Measurements from ENCODE around the gene SEC24C.
"Not testable (repeated sequence)": the region's sequence is repeated elsewhere in the genome, so short reads cannot be mapped to it uniquely, and the experiment has no call there.

Gene SEC24C

DNA sequence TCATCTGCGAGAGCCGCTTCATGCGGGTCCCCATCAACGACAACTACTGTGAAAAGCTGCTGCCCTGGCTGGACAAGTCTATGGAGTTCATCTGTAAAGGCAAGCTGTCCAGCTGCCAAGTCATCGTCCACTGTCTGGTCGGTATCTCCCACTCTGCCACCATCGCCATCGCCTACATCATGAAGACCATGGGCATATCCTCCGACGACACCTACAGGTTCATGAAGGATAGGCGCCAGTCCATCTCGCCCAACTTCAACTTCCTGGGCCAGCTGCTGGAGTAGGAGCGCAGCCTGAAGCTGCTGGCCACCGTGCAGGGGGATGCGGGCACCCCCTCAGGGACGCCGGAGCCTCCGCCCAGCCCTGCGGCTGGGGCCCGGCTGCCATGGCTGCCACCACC lies 11.7 kb upstream of the SEC24C start:
- DNase-seq (ENCODE audit: low read depth, low spot score): no peak

DNA sequence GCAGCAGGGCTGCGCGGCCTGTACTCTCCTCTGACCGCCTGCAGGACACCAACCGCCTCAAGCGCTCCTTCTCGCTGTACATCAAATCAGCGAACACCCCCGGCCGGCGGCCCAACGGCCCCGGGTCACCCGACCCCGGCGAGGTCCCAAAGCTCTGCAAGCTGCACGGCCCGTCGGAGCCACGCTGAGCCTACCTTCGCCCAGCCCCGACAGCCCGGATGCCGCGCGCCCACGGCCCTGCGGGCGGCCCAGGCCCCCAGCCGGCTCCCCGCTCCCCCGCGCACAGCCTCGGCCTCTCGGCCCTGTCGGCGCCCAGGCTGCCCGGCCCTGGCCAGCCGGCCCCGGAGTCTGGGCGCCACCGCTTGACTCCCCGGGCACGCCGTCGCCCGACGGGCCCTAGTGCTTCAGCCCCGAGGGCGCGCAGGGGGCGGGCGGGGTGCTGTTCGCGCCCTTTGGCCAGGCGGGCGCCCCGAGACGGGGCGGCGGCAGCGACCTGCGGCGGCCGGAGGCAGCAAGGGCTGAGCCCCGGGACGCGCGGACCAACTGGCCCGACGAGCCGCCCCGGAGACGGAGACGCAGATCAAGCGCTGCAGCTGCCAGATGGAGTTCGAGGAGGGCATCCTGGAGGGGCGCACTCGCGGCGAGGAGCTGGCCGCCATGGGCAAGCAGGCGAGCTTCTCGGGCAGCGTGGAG lies 11.1 kb upstream of the SEC24C start:
- no peak for DNase-seq (ENCODE audit: low read depth, low spot score)

DNA sequence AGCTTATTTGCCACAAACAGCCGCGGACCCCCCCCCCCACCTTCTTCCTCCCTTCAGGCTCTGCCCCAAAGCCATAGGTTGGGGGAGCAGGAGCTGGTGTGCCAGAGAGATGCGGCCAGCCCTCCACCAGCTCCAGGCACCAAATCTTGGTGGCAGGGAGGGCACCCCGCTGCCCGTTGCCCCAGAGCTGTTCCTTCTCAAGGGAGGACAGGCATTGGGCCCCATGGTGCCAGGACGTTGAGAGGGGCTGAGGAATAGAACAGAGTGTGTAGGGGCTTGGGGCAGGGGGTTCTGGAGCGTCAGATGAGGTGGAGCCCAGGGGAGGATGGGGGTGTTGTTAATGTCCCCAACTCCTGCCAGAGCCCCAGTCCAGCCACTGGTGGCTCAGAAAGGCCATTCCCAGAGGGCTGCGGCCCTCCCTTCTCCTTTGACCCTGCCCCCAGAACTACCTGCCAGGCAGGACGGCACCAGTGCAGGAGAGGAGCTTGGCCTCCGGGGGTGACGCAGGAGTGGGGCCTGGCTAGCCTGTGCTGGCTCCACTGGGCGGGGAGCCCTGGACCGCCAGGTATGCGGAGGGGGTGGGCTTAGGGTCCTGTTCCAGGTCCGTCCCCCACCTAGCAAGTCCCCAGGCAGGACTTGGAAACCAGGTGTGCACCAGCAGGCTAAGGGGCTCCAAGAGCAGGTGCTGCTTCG lies 10.0 kb upstream of the SEC24C start:
- DNase-seq (ENCODE audit: low read depth, low spot score): no peak

DNA sequence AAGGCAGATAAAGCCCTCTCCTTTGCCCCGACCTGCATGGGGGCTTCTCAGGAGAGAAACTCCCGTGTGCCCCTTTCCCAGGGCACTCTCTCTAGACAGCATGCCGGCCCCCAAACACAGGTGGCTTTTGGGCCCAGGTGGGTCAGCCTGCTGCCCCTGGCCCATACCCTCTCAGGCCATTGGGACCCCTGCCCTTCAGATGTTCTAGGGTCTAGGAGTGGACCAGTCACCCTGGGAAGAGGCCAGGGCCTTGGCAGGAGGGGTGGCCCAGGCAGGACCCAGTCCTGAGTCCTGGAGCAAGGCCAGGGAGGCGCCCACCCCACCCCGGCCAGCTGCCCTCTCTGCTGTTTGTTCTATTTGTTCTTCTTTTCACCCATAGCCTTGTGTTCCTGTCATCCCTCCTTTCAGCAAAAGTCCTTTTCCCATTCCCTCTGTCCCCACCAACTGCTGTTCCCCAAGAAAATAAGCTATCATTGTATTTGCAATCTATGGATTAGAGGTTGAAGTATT lies 9.3 kb upstream of the SEC24C start:
- DNase-seq (ENCODE audit: low read depth, low spot score): no peak

DNA sequence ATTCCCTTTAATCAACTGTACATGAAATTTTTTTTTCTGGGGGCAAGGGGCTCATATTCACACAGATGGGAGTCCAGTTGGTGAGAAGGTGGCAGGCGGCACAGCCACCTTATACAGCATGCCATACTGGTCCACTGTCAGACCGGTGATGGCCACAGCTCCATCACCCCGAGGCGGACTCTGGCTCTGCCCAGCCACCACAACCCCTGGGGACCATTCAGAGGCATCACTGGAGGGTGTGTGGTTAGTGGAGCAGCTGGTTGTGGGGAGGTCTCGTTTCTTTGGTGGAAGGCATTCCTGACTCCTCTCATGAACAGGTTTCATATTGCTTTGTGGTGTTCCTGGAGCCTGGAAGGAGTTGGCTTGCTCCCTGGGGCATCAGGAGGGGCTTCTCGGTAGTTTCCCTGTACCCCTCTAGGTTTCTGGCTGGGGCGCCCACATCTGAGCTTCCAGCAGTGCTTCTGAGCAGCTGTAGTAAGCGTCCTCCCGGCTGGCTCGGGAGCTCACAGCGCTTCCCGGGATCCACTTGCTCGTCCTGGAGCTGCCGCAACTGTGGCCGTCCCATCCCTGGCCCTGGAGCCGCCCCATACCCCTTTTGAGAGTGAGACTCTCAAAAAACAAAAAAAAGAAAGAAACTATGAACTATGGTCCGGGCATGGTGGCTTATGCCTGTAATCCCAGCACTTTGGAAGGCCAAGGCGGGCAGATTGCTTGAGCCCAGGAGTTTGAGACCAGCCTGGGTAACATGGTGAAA lies 3.5 kb upstream of the SEC24C start:
- DNase-seq (ENCODE audit: low read depth, low spot score): not testable (repeated sequence)

DNA sequence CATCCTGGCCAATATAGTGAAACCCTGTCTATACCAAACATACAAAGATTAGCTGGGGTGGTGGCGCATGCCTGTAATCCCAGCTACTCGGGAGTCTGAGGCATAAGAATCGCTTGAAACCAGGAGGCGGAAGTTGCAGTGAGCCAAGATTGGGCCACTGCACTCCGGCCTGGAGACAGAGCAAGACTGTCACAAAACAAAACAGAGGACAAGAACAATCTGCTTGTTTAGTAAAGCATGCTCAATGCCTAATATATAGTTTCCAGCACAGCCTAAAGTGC lies 1.8 kb upstream of the SEC24C start:
- DNase-seq (ENCODE audit: low read depth, low spot score): no peak

DNA sequence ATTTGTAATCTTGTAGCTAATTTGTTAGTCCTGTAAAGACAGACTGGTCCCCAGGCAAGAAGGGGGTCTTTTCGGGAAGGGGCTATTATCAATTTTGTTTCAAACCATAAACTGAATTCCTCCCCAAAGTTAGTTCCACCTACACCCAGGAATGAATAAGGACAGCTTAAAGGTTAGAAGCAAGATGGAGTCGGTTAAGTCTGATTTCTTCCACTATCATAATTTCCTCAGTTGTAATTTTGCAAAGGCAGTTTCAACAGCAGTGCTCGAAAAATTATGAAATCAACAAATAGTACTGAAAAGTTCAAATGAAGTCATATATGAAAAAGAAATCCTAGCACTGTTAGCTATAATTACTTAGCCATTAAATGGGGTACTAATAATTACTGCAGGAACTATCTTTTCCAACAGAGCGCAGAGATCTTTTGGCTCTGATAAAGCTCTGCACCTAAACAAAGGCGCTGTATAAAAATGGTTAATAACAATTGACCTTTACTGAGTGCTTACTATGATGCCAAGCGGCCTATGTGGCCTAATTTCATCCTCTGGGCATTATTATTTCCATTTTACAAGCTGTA lies 756 bp upstream of the SEC24C start:
- no peak for DNase-seq (ENCODE audit: low read depth, low spot score)

DNA sequence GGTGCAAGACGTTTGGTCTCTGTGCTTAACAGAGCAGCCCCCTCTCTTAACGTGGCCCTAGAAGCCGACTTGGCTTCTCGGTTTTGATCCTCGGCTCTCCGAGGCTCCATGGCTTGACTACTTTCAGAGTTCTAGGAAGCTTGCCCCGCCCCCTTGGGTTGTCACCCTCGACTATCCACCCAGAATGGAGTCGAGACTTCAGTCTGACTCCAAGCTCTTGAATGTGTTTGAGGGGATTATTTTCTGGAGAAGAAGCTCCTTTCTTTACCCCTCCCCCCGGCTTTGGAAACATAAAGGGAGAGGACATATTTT lies 448 bp downstream of the SEC24C start:
- DNase-seq (ENCODE audit: low read depth, low spot score): peak; percentile 79

DNA sequence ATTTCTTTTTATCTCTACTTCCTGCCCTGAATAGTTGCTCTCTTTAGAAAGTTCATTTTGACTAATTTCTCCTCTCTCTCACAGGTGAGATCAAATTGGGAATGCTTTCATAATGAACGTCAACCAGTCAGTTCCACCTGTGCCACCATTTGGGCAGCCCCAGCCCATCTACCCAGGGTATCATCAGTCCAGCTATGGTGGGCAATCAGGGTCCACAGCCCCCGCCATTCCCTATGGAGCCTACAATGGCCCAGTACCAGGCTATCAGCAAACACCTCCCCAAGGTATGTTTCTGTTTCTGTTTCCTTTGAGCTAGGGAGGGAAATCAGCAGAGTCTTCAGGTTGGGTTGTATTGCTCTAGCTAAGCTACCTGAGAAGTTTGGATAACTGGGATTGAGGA lies 2.5 kb downstream of the SEC24C start:
- DNase-seq (ENCODE audit: low read depth, low spot score): no peak

DNA sequence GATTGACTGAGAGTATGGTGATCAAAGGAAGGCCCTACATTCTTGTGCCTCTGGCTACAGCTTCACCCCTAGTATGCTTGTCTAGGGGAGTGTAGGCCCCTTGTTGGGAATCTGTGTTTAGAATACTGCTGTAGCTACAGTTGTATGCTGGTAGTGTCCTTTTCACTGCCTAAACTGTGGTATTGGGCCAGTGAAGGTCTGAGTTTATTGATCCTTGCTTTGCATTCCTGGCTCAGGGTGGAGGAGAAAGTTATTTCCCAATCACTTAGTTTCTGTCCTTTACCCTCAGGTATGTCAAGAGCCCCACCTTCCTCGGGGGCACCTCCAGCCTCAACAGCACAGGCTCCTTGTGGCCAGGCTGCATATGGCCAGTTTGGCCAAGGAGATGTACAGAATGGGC lies 6.6 kb downstream of the SEC24C start:
- no peak for DNase-seq (ENCODE audit: low read depth, low spot score)

DNA sequence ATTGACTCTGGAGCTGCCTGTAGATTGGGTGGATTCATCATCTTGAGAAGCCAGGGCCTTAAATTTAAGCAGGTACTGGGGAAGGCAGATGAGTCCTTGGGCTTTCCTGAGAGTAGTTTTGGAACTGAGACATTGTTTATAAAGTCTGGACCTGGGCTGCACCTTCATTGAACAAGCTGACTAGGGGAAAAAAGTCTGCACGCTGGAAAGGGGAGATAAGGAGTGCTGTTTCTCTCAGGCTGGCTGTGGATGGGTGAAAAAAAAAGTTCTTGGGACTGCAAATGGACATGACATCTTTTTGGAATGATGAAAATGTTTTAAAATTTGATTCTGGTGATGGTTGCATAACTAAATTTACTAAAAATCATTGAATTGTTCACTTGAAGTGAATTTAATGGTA lies 12.0 kb downstream of the SEC24C start:
- DNase-seq (ENCODE audit: low read depth, low spot score): no peak

DNA sequence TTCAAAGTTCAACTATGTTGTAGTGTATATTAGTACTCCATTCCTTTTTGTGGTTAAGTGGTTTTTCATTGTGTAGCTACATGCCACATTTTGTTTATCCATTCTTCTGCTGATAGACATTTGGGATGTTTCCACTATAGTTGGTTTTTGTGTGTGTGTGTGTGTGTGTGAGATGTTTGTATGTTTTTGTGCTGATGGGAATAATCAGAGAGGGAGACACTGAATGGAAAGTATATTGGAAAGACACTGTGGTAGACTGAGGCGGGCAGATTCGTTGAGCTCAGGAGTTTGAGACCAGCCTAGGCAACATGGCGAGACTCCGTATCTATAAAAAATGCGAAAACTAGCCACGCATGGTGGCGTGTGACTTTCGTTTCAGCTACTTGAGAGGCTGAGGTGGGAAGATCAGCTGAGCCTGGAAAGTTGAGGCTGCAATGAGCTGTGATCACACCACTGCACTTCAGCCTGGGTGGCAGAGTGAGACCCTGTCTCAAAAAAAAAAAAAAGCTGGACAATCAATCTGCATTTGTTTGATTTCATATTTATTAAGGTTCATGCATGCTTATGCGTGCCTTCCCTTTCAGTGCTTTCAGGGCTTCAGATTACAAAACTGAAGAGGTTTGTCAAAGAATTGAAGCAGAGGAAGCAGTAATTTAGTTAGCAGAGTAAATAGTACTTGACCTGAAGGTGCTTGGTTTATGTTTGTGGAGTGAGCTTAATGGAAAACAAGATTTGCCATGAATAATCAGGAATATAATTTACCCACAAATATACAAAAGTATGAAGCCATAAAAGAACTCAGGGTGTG lies 14.7 kb downstream of the SEC24C start:
- no peak for DNase-seq (ENCODE audit: low read depth, low spot score)

DNA sequence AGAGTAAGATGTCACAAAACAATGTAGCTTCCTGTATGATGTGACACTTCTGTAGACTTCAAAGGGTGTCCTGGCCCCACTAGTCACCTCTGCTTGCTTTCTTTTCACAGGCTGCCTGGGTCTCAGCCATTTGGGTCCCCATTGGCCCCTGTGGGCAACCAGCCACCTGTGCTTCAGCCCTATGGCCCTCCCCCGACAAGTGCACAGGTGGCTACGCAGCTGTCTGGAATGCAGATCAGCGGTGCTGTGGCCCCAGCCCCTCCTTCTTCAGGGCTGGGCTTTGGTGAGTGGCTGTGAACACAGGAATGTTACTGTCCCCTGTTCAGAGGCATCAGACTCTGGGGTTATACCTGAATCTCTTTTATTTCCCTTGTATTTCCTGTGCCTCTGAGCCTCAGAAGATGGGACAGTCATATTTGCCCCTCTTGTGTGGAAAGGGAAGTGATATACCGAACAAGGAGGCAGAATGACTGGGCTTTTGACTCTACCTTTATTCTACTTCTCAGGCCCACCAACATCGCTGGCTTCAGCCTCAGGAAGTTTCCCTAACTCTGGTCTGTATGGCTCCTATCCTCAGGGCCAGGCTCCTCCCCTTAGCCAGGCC lies 15.4 kb downstream of the SEC24C start:
- no peak for DNase-seq (ENCODE audit: low read depth, low spot score)

DNA sequence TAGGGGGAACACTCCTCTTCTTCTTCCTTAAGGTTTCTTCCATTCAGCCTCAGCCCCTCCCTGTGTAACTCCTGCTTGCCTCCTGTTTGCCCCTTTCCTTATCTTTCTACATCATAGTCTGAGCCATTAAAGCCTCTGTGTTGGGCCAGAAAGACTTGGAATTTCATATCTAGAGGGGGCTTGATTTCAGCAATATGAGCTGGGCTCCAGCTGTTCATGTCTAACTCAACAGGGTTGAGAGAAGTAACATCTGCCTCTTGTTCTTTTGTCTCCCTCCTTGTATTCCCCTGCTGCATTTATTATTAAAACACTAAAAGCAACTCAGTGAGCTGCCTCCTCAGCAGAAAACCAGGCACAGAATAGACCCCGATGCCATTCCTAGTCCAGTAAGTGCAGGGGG lies 17.6 kb downstream of the SEC24C start:
- DNase-seq (ENCODE audit: low read depth, low spot score): no peak

DNA sequence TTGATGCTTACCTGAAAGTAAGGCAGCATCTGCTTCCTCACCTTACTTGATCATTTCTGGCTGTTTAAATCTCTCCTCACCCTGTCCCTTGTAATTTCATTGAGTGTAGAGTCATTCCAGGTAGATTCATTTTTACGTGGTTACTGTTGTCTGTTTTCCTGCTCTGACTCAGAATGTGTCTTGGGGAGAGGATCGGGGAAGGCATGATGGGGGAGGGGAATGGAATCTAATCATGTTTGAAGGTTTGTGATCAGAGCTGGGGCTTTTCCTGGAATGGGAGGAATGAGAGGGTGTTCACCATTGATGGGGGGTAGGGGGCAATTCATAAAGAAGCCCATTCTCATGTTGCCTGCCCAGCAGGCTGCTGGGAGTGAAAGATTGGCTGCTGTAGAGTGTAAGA lies 18.7 kb downstream of the SEC24C start:
- DNase-seq (ENCODE audit: low read depth, low spot score): peak; percentile 41

DNA sequence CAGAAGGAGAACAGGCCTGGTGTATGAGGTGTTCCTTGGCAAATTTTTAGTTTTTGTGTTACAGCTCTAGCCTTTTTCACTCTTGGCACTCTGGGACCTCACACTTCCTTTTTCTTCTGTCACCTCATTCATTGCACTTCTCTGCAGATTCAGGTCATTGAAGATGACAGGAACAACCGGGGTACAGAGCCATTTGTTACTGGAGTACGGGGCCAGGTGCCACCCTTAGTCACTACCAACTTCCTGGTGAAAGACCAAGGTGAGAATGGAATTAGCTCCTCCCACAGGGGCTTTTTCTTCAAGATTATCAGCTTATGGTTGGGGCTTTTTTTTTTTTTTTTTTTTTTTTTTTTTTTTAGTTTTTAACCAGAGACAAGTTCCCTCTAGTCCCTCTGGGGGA lies 19.2 kb downstream of the SEC24C start:
- no peak for DNase-seq (ENCODE audit: low read depth, low spot score)

DNA sequence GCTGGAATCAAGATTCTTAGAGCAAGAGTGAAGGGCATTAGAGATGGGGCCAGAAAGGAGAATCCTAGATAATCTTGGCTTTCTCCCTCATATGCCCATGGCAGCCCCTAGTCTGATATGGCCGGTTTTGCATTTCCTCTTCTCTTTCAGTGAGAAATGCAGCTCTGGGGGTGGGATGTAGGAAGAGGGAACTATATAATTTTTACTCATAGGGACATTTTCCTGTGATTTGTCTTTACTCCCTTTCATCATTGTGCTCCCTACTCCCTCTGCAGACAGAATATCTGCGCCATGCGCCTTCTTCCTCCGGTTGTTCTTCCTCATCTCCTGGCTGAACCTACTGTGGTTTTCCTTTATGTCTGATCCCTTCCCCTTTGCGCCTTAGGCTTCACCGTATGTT lies 20.9 kb downstream of the SEC24C start:
- no peak for DNase-seq (ENCODE audit: low read depth, low spot score)

DNA sequence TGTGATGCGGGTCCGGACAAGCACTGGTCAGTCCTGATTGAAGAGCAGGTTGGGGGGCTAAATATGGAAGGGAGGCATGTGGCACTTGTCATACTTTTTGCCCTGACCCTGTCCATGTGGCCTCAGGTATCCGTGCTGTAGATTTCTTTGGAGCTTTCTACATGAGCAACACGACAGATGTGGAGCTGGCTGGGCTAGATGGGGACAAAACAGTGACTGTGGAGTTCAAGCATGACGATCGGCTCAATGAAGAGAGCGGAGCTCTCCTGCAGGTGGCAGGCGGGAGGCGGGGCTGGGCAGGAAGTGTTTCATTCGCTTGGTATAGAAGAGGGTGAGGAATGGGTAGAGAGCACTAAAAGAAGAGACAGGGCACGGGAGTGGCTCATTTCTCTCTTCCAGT lies 24.7 kb downstream of the SEC24C start:
- DNase-seq (ENCODE audit: low read depth, low spot score): no peak

DNA sequence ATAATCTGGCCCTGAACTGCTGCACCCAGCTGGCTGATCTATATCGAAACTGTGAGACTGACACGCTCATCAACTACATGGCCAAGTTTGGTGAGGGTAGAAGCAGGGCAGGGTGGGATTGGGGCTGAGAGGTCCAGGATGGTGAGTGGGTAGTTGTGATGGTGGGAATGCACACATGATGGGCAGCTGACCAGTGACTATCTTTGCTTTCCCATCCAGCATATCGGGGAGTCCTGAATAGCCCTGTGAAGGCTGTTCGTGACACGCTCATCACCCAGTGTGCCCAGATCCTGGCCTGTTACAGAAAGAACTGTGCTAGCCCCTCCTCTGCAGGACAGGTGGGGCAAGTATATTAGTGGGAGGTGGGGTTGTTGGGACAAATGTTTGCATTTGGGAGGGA lies 25.2 kb downstream of the SEC24C start:
- DNase-seq (ENCODE audit: low read depth, low spot score): no peak

DNA sequence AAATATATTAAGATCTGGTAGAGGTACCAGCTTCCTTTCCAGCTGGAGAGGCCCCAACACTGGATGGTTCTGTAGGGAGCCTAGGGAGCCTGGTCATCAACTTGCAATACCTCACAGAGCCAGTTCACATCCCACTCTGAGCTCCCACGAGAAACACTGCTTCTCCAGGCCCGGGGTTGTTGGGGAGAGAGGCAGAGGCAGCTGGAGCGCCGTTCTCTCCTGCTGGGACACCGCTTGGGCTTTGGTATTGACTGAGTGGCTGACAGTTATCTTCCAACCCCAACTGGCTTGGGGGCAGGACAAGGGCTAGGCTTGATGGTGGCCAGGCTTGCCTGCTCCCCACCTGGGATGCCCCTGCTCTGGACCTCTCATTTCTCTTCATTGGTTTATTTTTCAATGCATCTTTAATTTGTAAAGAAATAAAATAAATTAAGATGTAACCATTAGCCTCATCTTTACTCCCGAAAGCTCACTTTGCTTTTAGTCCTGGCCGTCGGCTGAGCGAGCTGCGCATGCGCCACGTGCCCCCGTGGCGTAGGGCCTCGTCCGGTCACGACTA lies 27.6 kb downstream of the SEC24C start:
- DNase-seq (ENCODE audit: low read depth, low spot score): peak; percentile 12
